Rectal smooth muscle tissue (tissue), 1 donor: ENCODE measurements around the gene STX1A.
A peak's percentile ranks its signal among the peaks of the same experiment; 100 is the strongest.
"Not testable (repeated sequence)": the region's sequence is repeated elsewhere in the genome, so short reads cannot be mapped to it uniquely, and the experiment has no call there.

ENCODE experiments used
- H3K27ac ChIP-seq: one replicate; pipeline ENCODE4 v1.7.0; 2013; ENCODE audit warnings: low read depth, low read length, inconsistent platforms
- H3K27me3 ChIP-seq: one replicate; pipeline ENCODE4 v1.7.0; 2013; ENCODE audit warnings: low read length; ENCODE audit not compliant: control insufficient read depth, insufficient read depth
- H3K36me3 ChIP-seq: one replicate; pipeline ENCODE4 v1.7.0; 2013; ENCODE audit warnings: low read length; ENCODE audit not compliant: control insufficient read depth, insufficient read depth
- H3K4me1 ChIP-seq: one replicate; pipeline ENCODE4 v1.7.0; 2013; ENCODE audit warnings: low read length; ENCODE audit not compliant: control insufficient read depth, insufficient read depth
- H3K4me3 ChIP-seq: one replicate; pipeline ENCODE4 v1.7.0; 2013; ENCODE audit warnings: low read length
- H3K9ac ChIP-seq: one replicate; pipeline ENCODE4 v1.7.0; 2013; ENCODE audit warnings: low read length

The STX1A gene

DNA sequence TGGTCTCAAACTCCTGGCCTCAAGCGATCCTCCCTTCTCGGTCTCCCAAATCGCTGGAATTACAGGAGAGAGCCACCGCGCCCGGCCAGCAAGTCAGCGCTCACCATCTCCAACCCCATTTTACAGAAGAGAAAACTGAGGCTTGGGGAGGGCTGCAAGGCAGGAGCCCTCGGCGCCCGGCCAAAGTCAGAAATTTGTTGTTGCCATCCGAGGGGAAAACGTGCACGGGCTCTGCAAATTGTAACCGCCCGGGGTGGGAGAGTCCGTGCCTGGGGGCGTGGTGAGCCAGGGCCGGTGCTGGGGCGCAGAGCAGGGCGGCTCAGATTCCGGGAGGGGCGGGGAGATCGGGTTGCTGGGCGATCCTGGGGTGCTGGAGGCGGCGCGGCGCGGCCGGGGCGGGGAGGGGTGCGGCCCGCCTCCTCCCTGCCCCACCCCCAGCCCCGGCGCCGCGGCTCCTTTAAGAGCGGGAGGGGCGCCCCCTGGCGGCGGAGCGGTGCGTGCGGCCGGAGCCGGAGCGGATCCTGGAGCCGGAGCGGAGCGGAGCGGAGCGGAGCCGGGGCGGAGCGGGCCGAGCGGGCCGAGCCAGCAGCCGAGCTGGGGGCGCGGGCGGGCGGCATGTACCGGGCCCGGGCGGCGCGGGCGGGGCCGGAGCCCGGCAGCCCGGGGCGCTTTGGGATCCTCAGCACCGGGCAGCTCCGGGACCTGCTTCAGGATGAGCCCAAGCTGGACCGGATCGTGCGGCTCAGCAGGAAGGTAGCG, 51.9 kb downstream of the STX1A start, which contains the start of gene VPS37D:
VPS37D (plus strand) TSS at position 488 of the 759 bp plus-strand sequence; CDS start at position 616, 128 bp downstream.
- Histone ChIP-seq H3K9ac (peak within 1 kb of the TSS; percentile 22), H3K27me3 (no peaks in the 10 kb centered on the region), H3K36me3 (no peaks in the 10 kb centered on the region), H3K4me1 (peaks cover 3% of the 10 kb centered on the region), H3K27ac (no peak within 1 kb of the TSS), H3K4me3 (peak within 1 kb of the TSS; percentile 69)

GRCh38 chr7:73663033-73663432, 56.4 kb downstream of the STX1A start:
- no peak overlapping the region for H3K9ac ChIP-seq
- H3K27ac ChIP-seq: no peak overlapping the region
- H3K27me3 ChIP-seq: no peaks in the 10 kb centered on the region

DNA sequence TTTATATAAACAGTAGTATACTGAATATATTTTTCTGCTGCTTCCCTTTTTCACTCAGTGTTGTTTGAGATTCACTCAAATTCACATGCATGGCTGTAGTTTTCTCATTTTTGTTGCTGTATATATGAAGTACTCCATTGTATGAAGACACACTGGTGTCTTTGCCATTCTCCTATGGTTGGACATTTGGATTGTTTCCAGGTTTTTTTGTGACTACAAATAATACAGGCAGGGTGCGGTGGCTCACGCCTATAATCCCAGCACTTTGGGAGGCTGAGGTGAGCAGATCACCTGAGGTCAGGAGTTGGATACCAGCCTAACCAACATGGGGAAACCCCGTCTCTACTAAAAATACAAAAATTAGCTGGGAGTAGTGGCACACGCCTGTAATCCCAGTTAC, 58.9 kb downstream of the STX1A start:
- H3K4me1 ChIP-seq, H3K27me3 ChIP-seq, H3K4me3 ChIP-seq, H3K27ac ChIP-seq, H3K36me3 ChIP-seq, H3K9ac ChIP-seq: not testable (repeated sequence)

More at GRCh38 chr7:73663033-73663432, 56.4 kb downstream of the STX1A start:
- Histone ChIP-seq H3K36me3 (no peaks in the 10 kb centered on the region), H3K4me1 (no peaks in the 10 kb centered on the region), H3K4me3 (no peak overlapping the region)

DNA sequence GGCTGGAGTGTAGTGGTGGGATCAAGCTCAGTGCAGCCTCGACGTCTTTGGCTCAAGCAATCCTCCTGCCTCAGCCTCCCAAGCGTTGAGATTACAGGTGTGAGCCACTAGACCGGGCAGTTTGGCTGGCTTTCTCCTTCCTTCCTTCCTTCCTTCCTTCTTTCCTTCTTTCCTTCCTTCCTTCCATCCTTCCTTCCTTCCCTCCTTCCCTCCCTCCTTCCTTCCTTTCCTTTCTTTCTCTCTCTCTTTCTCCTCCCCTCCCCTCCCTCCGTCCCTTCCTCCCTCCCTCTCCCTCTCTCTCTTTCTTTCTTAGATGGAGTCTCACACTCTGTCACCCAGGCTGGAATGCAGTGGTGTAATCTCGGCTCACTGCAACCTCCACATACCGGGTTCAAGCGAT, 59.5 kb downstream of the STX1A start:
- H3K27ac ChIP-seq: no peak overlapping the region
- no peak overlapping the region for H3K9ac ChIP-seq
- H3K4me1 ChIP-seq: no peaks in the 10 kb centered on the region
- H3K4me3 ChIP-seq: no peak overlapping the region
- no peaks in the 10 kb centered on the region for H3K27me3 ChIP-seq
- no peaks in the 10 kb centered on the region for H3K36me3 ChIP-seq

DNA sequence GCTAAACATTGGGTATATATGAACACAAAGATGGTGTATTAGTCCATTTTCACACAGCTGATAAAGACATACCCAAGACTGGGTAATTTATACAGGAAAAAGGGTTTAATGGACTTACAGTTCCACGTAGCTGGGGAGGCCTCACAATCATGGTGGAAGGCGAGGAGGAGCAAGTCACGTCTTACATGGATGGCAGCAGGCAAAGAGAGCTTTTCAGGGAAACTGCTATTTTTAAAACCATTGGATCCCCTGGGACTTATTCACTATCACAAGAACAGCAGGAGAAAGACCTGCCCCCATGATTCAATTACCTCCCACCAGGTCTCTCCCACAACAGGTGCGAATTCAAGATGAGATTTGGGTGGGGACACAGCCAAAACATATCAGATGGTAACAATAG, 64.2 kb downstream of the STX1A start:
- not testable (repeated sequence) for H3K27ac ChIP-seq, H3K4me3 ChIP-seq, H3K9ac ChIP-seq, H3K36me3 ChIP-seq, H3K27me3 ChIP-seq, H3K4me1 ChIP-seq

GRCh38 chr7:73652541-73652949, 66.9 kb downstream of the STX1A start:
- H3K4me1 ChIP-seq: no peaks in the 10 kb centered on the region
- no peak overlapping the region for H3K4me3 ChIP-seq
- no peak overlapping the region for H3K9ac ChIP-seq
- H3K27me3 ChIP-seq: peaks cover 11% of the 10 kb centered on the region
- no peaks in the 10 kb centered on the region for H3K36me3 ChIP-seq
- no peak overlapping the region for H3K27ac ChIP-seq

DNA sequence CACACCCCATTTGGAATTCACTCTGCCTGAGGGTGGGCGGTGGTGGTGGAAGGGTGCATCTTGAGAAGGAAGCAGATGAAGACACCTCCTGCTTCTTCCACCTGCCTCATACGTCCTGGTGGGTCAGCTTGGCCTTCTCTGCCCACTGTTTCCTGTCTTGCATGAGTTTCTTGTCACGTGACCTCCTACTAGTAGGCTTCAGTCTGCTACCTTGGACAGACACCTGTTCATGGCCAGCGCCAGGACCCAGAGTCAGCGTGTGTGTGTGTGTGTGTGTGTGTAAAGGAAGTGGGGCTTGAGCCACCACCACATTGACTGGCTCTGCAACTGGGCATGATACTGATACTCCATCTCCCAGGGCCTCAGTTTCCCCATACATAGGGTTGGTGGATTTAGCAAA, 68.9 kb downstream of the STX1A start:
- H3K27me3 ChIP-seq: peaks cover 16% of the 10 kb centered on the region

GRCh38 chr7:73649576-73649975, 69.9 kb downstream of the STX1A start:
- no peaks in the 10 kb centered on the region for H3K4me1 ChIP-seq

More for the DNA sequence above, 68.9 kb downstream of the STX1A start:
- Histone ChIP-seq H3K9ac (no peak overlapping the region), H3K27ac (no peak overlapping the region), H3K4me1 (no peaks in the 10 kb centered on the region), H3K4me3 (no peak overlapping the region), H3K36me3 (no peaks in the 10 kb centered on the region)

More at GRCh38 chr7:73649576-73649975, 69.9 kb downstream of the STX1A start:
- Histone ChIP-seq H3K4me3 (no peak overlapping the region), H3K27me3 (peaks cover 16% of the 10 kb centered on the region), H3K36me3 (no peaks in the 10 kb centered on the region), H3K9ac (no peak overlapping the region), H3K27ac (no peak overlapping the region)
